SK-N-MC (cell line): ENCODE data around the gene WFDC2.

ENCODE experiments used
- EZH2 ChIP-seq: fragments of 200-600 bp; sonication (generic); IDR thresholded peaks from one replicate; pipeline ENCODE4 v1.6.1; 2017; ENCODE audit warnings: antibody characterized with exemption
- FOXP2 ChIP-seq: optimal IDR thresholded peaks from 2 replicates; pipeline ENCODE3; 2011; ENCODE audit warnings: mild to moderate bottlenecking, moderate library complexity; ENCODE audit not compliant: insufficient read depth; ENCODE audit errors: extremely low read length, control extremely low read depth
- POLR2AphosphoS5 ChIP-seq: IDR thresholded peaks from 2 replicates; pipeline ENCODE4 v1.6.1; 2012; ENCODE audit warnings: mild to moderate bottlenecking, low read depth, low read length, borderline replicate concordance

- TF ChIP-seq POLR2AphosphoS5, result no peak
- no peak for TF ChIP-seq EZH2
- no peak for TF ChIP-seq FOXP2
Measured at GRCh38 chr20:45508068-45508886, 38.7 kb downstream of the WFDC2 start.
